ENCODE results near the gene ASIC4. TPM values are rescaled to one million over a fixed set of nuclear protein-coding genes. Genes with fewer than 3 reads are reported as not detected.

Gene ASIC4
- polyA plus RNA-seq, 6 donors from 2014 or later: not detected

GRCh38 chr2:219540784-219541504 lies 26.7 kb downstream of the ASIC4 start:
- Mint-ChIP-seq H3K4me1 (peaks cover 17 to 28% (median 17%) of the 10 kb centered on the region in 3 donors), H3K27me3 (peaks cover 26 to 86% (median 61%) of the 10 kb centered on the region in 3 donors), H3K36me3 (no peaks in the 10 kb centered on the region), H3K9me3 (peaks cover 0 to 3% (median 0%) of the 10 kb centered on the region in 7 donors), H3K27ac (peak overlapping the region in 1 of 6 donors; percentile 27), H3K4me3 (peak overlapping the region in 7 of 8 donors; percentile 4 to 82 (median 47))
- no peak for DNase-seq
- ATAC-seq (ENCODE audit: low read depth in 2 of 2): no peak

- H3K36me3 Mint-ChIP-seq: no peaks in the 10 kb centered on the region
- ATAC-seq (ENCODE audit: low read depth in 2 of 2) (peak; percentile 57 to 61), DNase-seq (peak; percentile 80)
- H3K4me3 Mint-ChIP-seq: peak overlapping the region in 7 of 8 donors; percentile 5 to 82 (median 47)
- H3K9me3 Mint-ChIP-seq: peaks cover 0 to 5% (median 0%) of the 10 kb centered on the region in 7 donors
- peaks cover 28 to 86% (median 61%) of the 10 kb centered on the region in 3 donors for H3K27me3 Mint-ChIP-seq
- peaks cover 17 to 28% (median 21%) of the 10 kb centered on the region in 3 donors for H3K4me1 Mint-ChIP-seq
- no peak overlapping the region for H3K27ac Mint-ChIP-seq
These were observed 27.4 kb downstream of the ASIC4 start for GRCh38 chr2:219541611-219542180.

GRCh38 chr2:219542931-219543595 lies 28.8 kb downstream of the ASIC4 start:
- peak; percentile 15 for DNase-seq
- H3K36me3 Mint-ChIP-seq: peaks cover 0 to 7% of the 10 kb centered on the region in 2 donors
- H3K9me3 Mint-ChIP-seq: peaks cover 0 to 10% (median 0%) of the 10 kb centered on the region in 7 donors
- peak overlapping the region in 1 of 6 donors; percentile 86 for H3K27ac Mint-ChIP-seq
- H3K4me3 Mint-ChIP-seq: peak overlapping the region; percentile 75 to 92 (median 84)
- peaks cover 34 to 84% (median 63%) of the 10 kb centered on the region in 3 donors for H3K27me3 Mint-ChIP-seq
- ATAC-seq (ENCODE audit: low read depth in 2 of 2): peak; percentile 39 to 45
- peaks cover 17 to 28% (median 21%) of the 10 kb centered on the region in 3 donors for H3K4me1 Mint-ChIP-seq

GRCh38 chr2:219543596-219544358 lies 29.5 kb downstream of the ASIC4 start, which contains the start of the genes CHPF and TMEM198:
Gene CHPF (minus strand): TSS chr2:219543809. CDS start chr2:219543538, 271 bp downstream.
Gene TMEM198 (plus strand): TSS chr2:219544028. CDS start chr2:219544728, 700 bp downstream.
- DNase-seq (peak; percentile 82), ATAC-seq (ENCODE audit: low read depth in 2 of 2) (peak; percentile 71 to 73)
- peak within 1 kb of the TSS in 5 of 6 donors; percentile 29 to 90 (median 85) for H3K27ac Mint-ChIP-seq
- H3K9me3 Mint-ChIP-seq: peaks cover 0 to 10% (median 0%) of the 10 kb centered on the region in 7 donors
- peak within 1 kb of the TSS; percentile 75 to 92 (median 84) for H3K4me3 Mint-ChIP-seq
- H3K27me3 Mint-ChIP-seq: peaks cover 41 to 86% (median 65%) of the 10 kb centered on the region in 3 donors
- H3K36me3 Mint-ChIP-seq: peaks cover 0 to 7% of the 10 kb centered on the region in 2 donors
- peaks cover 17 to 28% (median 24%) of the 10 kb centered on the region in 3 donors for H3K4me1 Mint-ChIP-seq

- Mint-ChIP-seq H3K27me3 (peaks cover 43 to 86% (median 65%) of the 10 kb centered on the region in 3 donors), H3K4me1 (peaks cover 17 to 28% (median 24%) of the 10 kb centered on the region in 3 donors), H3K27ac (peak overlapping the region in 2 of 6 donors; percentile 2 to 56), H3K36me3 (peaks cover 0 to 7% of the 10 kb centered on the region in 2 donors), H3K4me3 (peak overlapping the region; percentile 75 to 89 (median 84)), H3K9me3 (peaks cover 0 to 10% (median 0%) of the 10 kb centered on the region in 7 donors)
- ATAC-seq (ENCODE audit: low read depth in 2 of 2): no peak
- DNase-seq: no peak
These were observed 30.3 kb downstream of the ASIC4 start for GRCh38 chr2:219544567-219544966.

- no peak for ATAC-seq (ENCODE audit: low read depth in 2 of 2)
- Mint-ChIP-seq H3K27ac (peak overlapping the region in 1 of 6 donors; percentile 46), H3K9me3 (peaks cover 0 to 10% (median 0%) of the 10 kb centered on the region in 7 donors), H3K4me1 (peaks cover 17 to 25% (median 24%) of the 10 kb centered on the region in 3 donors), H3K36me3 (peaks cover 0 to 7% of the 10 kb centered on the region in 2 donors), H3K27me3 (peaks cover 43 to 87% (median 70%) of the 10 kb centered on the region in 3 donors), H3K4me3 (peak overlapping the region in 3 of 8 donors; percentile 44 to 79 (median 75))
- no peak for DNase-seq
These were observed 31.1 kb downstream of the ASIC4 start for GRCh38 chr2:219545295-219545942.

GRCh38 chr2:219545943-219546352 lies 31.7 kb downstream of the ASIC4 start:
- Mint-ChIP-seq H3K4me3 (peak overlapping the region in 4 of 8 donors; percentile 23 to 55 (median 44)), H3K27ac (peak overlapping the region in 1 of 6 donors; percentile 18), H3K27me3 (peaks cover 43 to 87% (median 73%) of the 10 kb centered on the region in 3 donors), H3K9me3 (peaks cover 0 to 10% (median 0%) of the 10 kb centered on the region in 7 donors), H3K36me3 (peaks cover 0 to 7% of the 10 kb centered on the region in 2 donors), H3K4me1 (peaks cover 20 to 25% (median 24%) of the 10 kb centered on the region in 3 donors)
- DNase-seq (no peak), ATAC-seq (ENCODE audit: low read depth in 2 of 2) (no peak)

GRCh38 chr2:219547621-219548020 lies 33.3 kb downstream of the ASIC4 start:
- ATAC-seq (ENCODE audit: low read depth in 2 of 2): no peak
- Mint-ChIP-seq H3K27ac (no peak overlapping the region), H3K36me3 (peaks cover 0 to 7% of the 10 kb centered on the region in 2 donors), H3K9me3 (peaks cover 0 to 10% (median 0%) of the 10 kb centered on the region in 7 donors), H3K27me3 (peaks cover 36 to 83% (median 81%) of the 10 kb centered on the region in 3 donors), H3K4me3 (no peak overlapping the region), H3K4me1 (peaks cover 19 to 27% (median 26%) of the 10 kb centered on the region in 3 donors)
- DNase-seq: no peak

- DNase-seq (no peak), ATAC-seq (ENCODE audit: low read depth in 2 of 2) (no peak)
- Mint-ChIP-seq H3K27me3 (peaks cover 43 to 89% (median 88%) of the 10 kb centered on the region in 3 donors), H3K4me1 (peaks cover 21 to 23% (median 23%) of the 10 kb centered on the region in 3 donors), H3K4me3 (peak overlapping the region in 1 of 8 donors; percentile 43), H3K9me3 (peaks cover 0 to 10% (median 0%) of the 10 kb centered on the region in 7 donors), H3K36me3 (peaks cover 0 to 7% of the 10 kb centered on the region in 2 donors), H3K27ac (peak overlapping the region in 1 of 6 donors; percentile 7)
These were observed 34.7 kb downstream of the ASIC4 start for GRCh38 chr2:219548990-219549389.

GRCh38 chr2:219549619-219550018 lies 35.3 kb downstream of the ASIC4 start:
- DNase-seq: no peak
- peaks cover 0 to 7% of the 10 kb centered on the region in 2 donors for H3K36me3 Mint-ChIP-seq
- no peak overlapping the region for H3K27ac Mint-ChIP-seq
- peaks cover 0 to 10% (median 0%) of the 10 kb centered on the region in 7 donors for H3K9me3 Mint-ChIP-seq
- H3K4me1 Mint-ChIP-seq: peaks cover 15 to 20% (median 17%) of the 10 kb centered on the region in 3 donors
- H3K4me3 Mint-ChIP-seq: no peak overlapping the region
- no peak for ATAC-seq (ENCODE audit: low read depth in 2 of 2)
- peaks cover 47 to 91% (median 89%) of the 10 kb centered on the region in 3 donors for H3K27me3 Mint-ChIP-seq

GRCh38 chr2:219551441-219552381 lies 37.4 kb downstream of the ASIC4 start:
- H3K27ac Mint-ChIP-seq: peak overlapping the region in 3 of 6 donors; percentile 56 to 90 (median 65)
- H3K9me3 Mint-ChIP-seq: peaks cover 0 to 5% (median 0%) of the 10 kb centered on the region in 7 donors
- H3K4me1 Mint-ChIP-seq: peaks cover 11 to 13% (median 12%) of the 10 kb centered on the region in 3 donors
- H3K36me3 Mint-ChIP-seq: peaks cover 0 to 7% of the 10 kb centered on the region in 2 donors
- DNase-seq: no peak
- ATAC-seq (ENCODE audit: low read depth in 2 of 2): peak; percentile 4 to 11
- peaks cover 34 to 89% (median 86%) of the 10 kb centered on the region in 3 donors for H3K27me3 Mint-ChIP-seq
- H3K4me3 Mint-ChIP-seq: peak overlapping the region; percentile 69 to 87 (median 80)
